ENCODE measurements around the gene EHD3.

DNA sequence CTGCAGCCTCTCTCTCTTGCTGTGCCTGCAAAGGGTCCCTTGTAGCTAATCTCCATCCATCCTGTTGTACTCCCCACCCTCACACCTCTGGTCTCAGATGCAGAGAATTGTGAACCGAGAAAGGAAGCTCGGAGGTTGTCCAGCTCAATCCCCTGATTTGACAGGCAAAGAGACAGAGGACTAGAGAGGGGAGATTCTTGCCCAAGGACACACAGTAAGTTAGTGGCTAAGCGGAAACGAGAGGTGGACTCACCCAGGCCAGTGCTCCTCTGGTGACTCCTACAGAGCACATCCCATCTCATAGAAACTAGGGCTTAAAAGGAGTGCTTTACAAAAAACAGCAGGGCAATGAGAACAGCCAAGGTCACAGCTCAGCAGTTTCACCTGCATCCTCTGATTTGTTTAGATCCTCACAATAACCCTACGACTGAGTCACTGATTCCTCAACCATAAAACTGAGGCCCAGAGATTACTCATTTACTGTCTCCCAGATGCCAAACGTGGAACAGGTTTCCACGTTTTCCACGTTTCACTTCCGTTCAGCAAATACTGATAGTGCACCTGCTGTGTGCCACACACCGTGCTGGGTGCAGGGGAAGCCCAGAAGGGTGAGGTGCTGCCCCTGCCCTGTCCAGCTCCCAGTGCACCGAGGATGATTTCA is 22.1 kb downstream of the EHD3 start:
- TF ChIP-seq CTCF (IDR thresholded peaks at IDR 0.05; ENCODE audit: insufficient read depth, low read length, poor library complexity, severe bottlenecking) (no peak), EZH2phosphoT487 (conservative IDR thresholded peaks at IDR 0.05; ENCODE audit: low read length) (no peak)

Measured in SU-DHL-6 (cell line).